ENCODE data around the gene FOXD4L6.
"Not testable (repeated sequence)": the region's sequence is repeated elsewhere in the genome, so short reads cannot be mapped to it uniquely, and the experiment has no call there.

The FOXD4L6 gene

GRCh38 chr9:41077586-41077985 is 50.9 kb downstream of the FOXD4L6 start:
- POLR2A ChIA-PET (ENCODE audit: low non-redundant PET); DNase-seq (ENCODE audit: low spot score); CTCF ChIA-PET; H3K27ac ChIP-seq: not testable (repeated sequence)
